ENCODE results near the gene FHIT. TPM values are rescaled to one million over a fixed set of nuclear protein-coding genes. Genes with fewer than 3 reads are reported as not detected.

Gene FHIT
- total and polyA plus RNA-seq, 4 donors: 2.1 to 14.7 (median 6.6) TPM

- H3K4me1 ChIP-seq (ENCODE audit: control insufficient read depth in 4 of 4, insufficient read depth in 4 of 4, low read length in 3 of 4): no peaks in the 10 kb centered on the region
- TF ChIP-seq GABPA (IDR thresholded peaks at IDR 0.05 in 1 of 2, conservative IDR thresholded peaks at IDR 0.05 in 1 of 2) (no peak), SP1 (IDR thresholded peaks at IDR 0.05) (no peak), REST (IDR thresholded peaks at IDR 0.05) (no peak), FOXA1 (IDR thresholded peaks at IDR 0.05) (no peak), HNF4A (conservative IDR thresholded peaks at IDR 0.05) (no peak), ZBTB33 (IDR thresholded peaks at IDR 0.05) (no peak), RAD21 (IDR thresholded peaks at IDR 0.05) (no peak), EGR1 (IDR thresholded peaks at IDR 0.05; ENCODE audit: low read depth in 2 of 2) (no peak), JUND (IDR thresholded peaks at IDR 0.05) (no peak), YY1 (IDR thresholded peaks at IDR 0.05) (no peak), FOXA2 (IDR thresholded peaks at IDR 0.05) (no peak), ATF3 (IDR thresholded peaks at IDR 0.05) (no peak), NR2F2 (IDR thresholded peaks at IDR 0.05) (no peak), TAF1 (conservative IDR thresholded peaks at IDR 0.05) (no peak), RXRA (IDR thresholded peaks at IDR 0.05) (no peak), CTCF (IDR thresholded peaks at IDR 0.05; ENCODE audit: low read depth, low read length, missing input control) (no peak)
- H3K4me3 ChIP-seq (ENCODE audit: low read depth in 1 of 3, low read length in 3 of 3): no peak overlapping the region
- H3K27me3 ChIP-seq (ENCODE audit: control insufficient read depth in 4 of 4, insufficient read depth in 4 of 4, low read length in 3 of 4): no peaks in the 10 kb centered on the region
- no peaks in the 10 kb centered on the region for H3K36me3 ChIP-seq (ENCODE audit: control insufficient read depth in 4 of 4, insufficient read depth in 3 of 4, low read depth in 1 of 4, low read length in 3 of 4)
- H3K27ac ChIP-seq (ENCODE audit: low read depth in 1 of 2, low read length in 2 of 2): no peak overlapping the region
- H3K9ac ChIP-seq (ENCODE audit: low read depth in 1 of 2, low read length in 2 of 2): no peak overlapping the region
- no peak for DNase-seq (ENCODE audit: low spot score)
- no peaks in the 10 kb centered on the region for H3K9me3 ChIP-seq (ENCODE audit: control insufficient read depth in 4 of 4, low read length in 3 of 4)
Measured at GRCh38 chr3:59782664-59783063, 1468.6 kb downstream of the FHIT start.

GRCh38 chr3:59780209-59780608 is 1471.0 kb downstream of the FHIT start:
- 97% methylated on average over 2 of the region's 2 CpGs for WGBS

More at GRCh38 chr3:59780209-59780608, 1471.0 kb downstream of the FHIT start:
- H3K4me1 ChIP-seq (ENCODE audit: control insufficient read depth in 4 of 4, insufficient read depth in 4 of 4, low read length in 3 of 4): no peaks in the 10 kb centered on the region
- no peaks in the 10 kb centered on the region for H3K36me3 ChIP-seq (ENCODE audit: control insufficient read depth in 4 of 4, insufficient read depth in 3 of 4, low read depth in 1 of 4, low read length in 3 of 4)
- no peak overlapping the region for H3K27ac ChIP-seq (ENCODE audit: low read depth in 1 of 2, low read length in 2 of 2)
- no peak overlapping the region for H3K4me3 ChIP-seq (ENCODE audit: low read depth in 1 of 3, low read length in 3 of 3)
- H3K9me3 ChIP-seq (ENCODE audit: control insufficient read depth in 4 of 4, low read length in 3 of 4): no peaks in the 10 kb centered on the region
- no peak for DNase-seq (ENCODE audit: low spot score)
- no peak overlapping the region for H3K9ac ChIP-seq (ENCODE audit: low read depth in 1 of 2, low read length in 2 of 2)
- H3K27me3 ChIP-seq (ENCODE audit: control insufficient read depth in 4 of 4, insufficient read depth in 4 of 4, low read length in 3 of 4): no peaks in the 10 kb centered on the region
- no peak for TF ChIP-seq ATF3 (IDR thresholded peaks at IDR 0.05)
- no peak for TF ChIP-seq CTCF (IDR thresholded peaks at IDR 0.05; ENCODE audit: low read depth, low read length, missing input control)
- TF ChIP-seq TAF1 (conservative IDR thresholded peaks at IDR 0.05): no peak
- no peak for TF ChIP-seq REST (IDR thresholded peaks at IDR 0.05)
- TF ChIP-seq HNF4G (IDR thresholded peaks at IDR 0.05): no peak
- no peak for TF ChIP-seq JUND (IDR thresholded peaks at IDR 0.05)
- TF ChIP-seq FOXA2 (IDR thresholded peaks at IDR 0.05): no peak
- no peak for TF ChIP-seq MAX (IDR thresholded peaks at IDR 0.05)
- TF ChIP-seq EGR1 (IDR thresholded peaks at IDR 0.05; ENCODE audit: low read depth in 2 of 2): no peak

Measured in liver (tissue), 9 donors.